K562 (cell line): ENCODE measurements around the gene LAGE3. TPM values are rescaled to one million over a fixed set of nuclear protein-coding genes. Genes with fewer than 3 reads are reported as not detected.

Source experiments
- CREM ChIP-seq: IDR thresholded peaks from 2 replicates; pipeline ENCODE4 v1.6.1; 2014; ENCODE audit warnings: antibody characterized with exemption, low read depth
- DACH1 ChIP-seq: fragments of 450-650 bp; IDR thresholded peaks from 2 replicates; pipeline ENCODE4 v1.6.1; 2018; ENCODE audit not compliant: partially characterized antibody
- ILK ChIP-seq: fragments of 450-650 bp; IDR thresholded peaks from 2 replicates; pipeline ENCODE4 v1.6.1; 2016; ENCODE audit warnings: missing genetic modification characterization, low read depth, mild to moderate bottlenecking, missing compliant biosample characterization, moderate library complexity, borderline replicate concordance
- JUN ChIP-seq, 2 experiments: sonication (generic) in 1 of 2; formaldehyde crosslinking in 1 of 2; IDR thresholded peaks; 2 replicates each; pipeline versions ENCODE4 v1.6.1 to v1.8.0; 2012 to 2022; ENCODE audit warnings: borderline replicate concordance in 2 of 2, mild to moderate bottlenecking in 2 of 2, improper control_type of control experiment in 1 of 2, low read depth in 1 of 2, low read length in 1 of 2, missing genetic modification reagents in 1 of 2
- MBD1 ChIP-seq: fragments of 250-450 bp; sonication (Bioruptor Pico); IDR thresholded peaks from 2 replicates; pipeline ENCODE4 v1.8.0; 2022; ENCODE audit warnings: inconsistent platforms
- RAD51 ChIP-seq: fragments of 450-650 bp; IDR thresholded peaks from 2 replicates; pipeline ENCODE4 v1.7.1; 2016; ENCODE audit warnings: low read depth, mild to moderate bottlenecking, borderline replicate concordance
- SETDB1 ChIP-seq: IDR thresholded peaks from one replicate; pipeline ENCODE4 v1.6.1; 2012; ENCODE audit warnings: low read length, control low read depth, inconsistent platforms
- SMAD1 ChIP-seq: fragments of 150-350 bp; IDR thresholded peaks from 2 replicates; pipeline ENCODE4 v1.6.1; 2014; ENCODE audit warnings: low read length, low read depth; ENCODE audit not compliant: partially characterized antibody
- STAT6 ChIP-seq: sonication (generic); formaldehyde crosslinking; IDR thresholded peaks from 2 replicates; pipeline ENCODE4 v1.8.1; 2023; ENCODE audit warnings: mild to moderate bottlenecking, missing genetic modification reagents
- USF2 ChIP-seq: sonication (generic); formaldehyde crosslinking; IDR thresholded peaks from 2 replicates; pipeline ENCODE4 v1.5.0; 2020; ENCODE audit warnings: missing genetic modification reagents
- ZBTB11 ChIP-seq, 3 experiments: fragments of 200-800 bp in 1 of 3; fragments of 250-450 bp in 1 of 3; fragments of 450-650 bp in 1 of 3; sonication (Bioruptor Pico) in 1 of 3; sonication (Bioruptor generic) in 1 of 3; formaldehyde crosslinking in 1 of 3; IDR thresholded peaks; 2 replicates each; pipeline versions ENCODE4 v1.6.1 to v1.8.0; 2016 to 2022; ENCODE audit warnings: mild to moderate bottlenecking in 2 of 3, missing genetic modification characterization in 2 of 3, missing compliant biosample characterization in 1 of 3, moderate library complexity in 1 of 3
- ZNF121 ChIP-seq: sonication (generic); formaldehyde crosslinking; conservative IDR thresholded peaks from 2 replicates; pipeline ENCODE4 v1.8.0; 2022; ENCODE audit warnings: missing genetic modification reagents
- ZNF639 ChIP-seq, 2 experiments: fragments of 200-800 bp in 1 of 2; sonication (Bioruptor generic) in 1 of 2; sonication (generic) in 1 of 2; formaldehyde crosslinking in 1 of 2; IDR thresholded peaks in 1 of 2; conservative IDR thresholded peaks in 1 of 2; 2 replicates each; pipeline versions ENCODE4 v1.5.0 to v1.6.1; 2016 to 2020; ENCODE audit warnings: missing compliant biosample characterization in 1 of 2, missing genetic modification characterization in 1 of 2, missing genetic modification reagents in 1 of 2
- ZNF707 ChIP-seq: fragments of 250-450 bp; sonication (Bioruptor Pico); conservative IDR thresholded peaks from 2 replicates; pipeline ENCODE4 v1.8.0; 2022; ENCODE audit warnings: inconsistent platforms, mild to moderate bottlenecking, moderate library complexity
- ZNF76 ChIP-seq: fragments of 250-450 bp; sonication (Bioruptor Pico); IDR thresholded peaks from 2 replicates; pipeline ENCODE4 v1.4.0; 2020; ENCODE audit warnings: mild to moderate bottlenecking, moderate library complexity, borderline replicate concordance
- ZNF778 ChIP-seq: fragments of 450-650 bp; formaldehyde crosslinking; IDR thresholded peaks from 2 replicates; pipeline ENCODE4 v1.4.0; 2020; ENCODE audit warnings: mild to moderate bottlenecking, moderate library complexity
- polyA plus RNA-seq, 8 experiments: library from polyadenylated mRNA; depleted of rRNA in 4 of 8; stranded (reverse) in 5 of 8; unstranded in 3 of 8; fragments of >200 nt; fragmentation: Nextera tagmentation in 2 of 8; fragmentation: Illumina TruSeq in 1 of 8; extraction: Ambion mirVana in 2 of 8; extraction: Trizol in 1 of 8; gene quantifications; 2 replicates each; pipeline versions ENCODE4 v1.2.1 to v1.2.3, GENCODE V29; 2011 to 2014; ENCODE audit warnings: inconsistent platforms in 1 of 8, missing spikeins in 1 of 8
- total RNA-seq, 7 experiments: library from RNA; depleted of rRNA in 6 of 7; stranded (reverse); fragments of >200 nt in 6 of 7; fragmentation: Illumina TruSeq in 2 of 7; extraction: Trizol in 2 of 7; gene quantifications; 2 replicates each; pipeline versions ENCODE4 v1.2.1 to v1.2.3, GENCODE V29; 2011 to 2021; ENCODE audit warnings: low replicate concordance in 1 of 7

LAGE3 gene
- total and polyA plus RNA-seq, 9 of the 15 experiments (the other 6 are each of a cell fraction or from before 2014, with no cell fraction given): 28.2 to 125 (median 35.8) TPM

- TF ChIP-seq MBD1 (no peak), SMAD1 (no peak), JUN (IDR thresholded peaks at IDR 0.05; ENCODE audit: borderline replicate concordance, low read depth, low read length) (no peak), JUN (CRISPR knock-in tag; IDR thresholded peaks at IDR 0.05; ENCODE audit: borderline replicate concordance) (no peak), ZBTB11 (CRISPR knock-in tag; IDR thresholded peaks at IDR 0.05) (peak in 1 of 3 experiments; percentile 38; a peak in 1 of 6 replicates), ZNF121 (CRISPR knock-in tag) (peak; percentile 92), SETDB1 (no peak), ZNF76 (CRISPR knock-in tag) (no peak), CREM (peak; percentile 36; the same call in 1 of the 2 replicates), ZNF778 (CRISPR knock-in tag) (no peak), DACH1 (peak; percentile 66), ZNF707 (no peak), RAD51 (no peak), USF2 (no peak), ILK (tag) (no peak), STAT6 (CRISPR knock-in tag) (no peak), ZNF639 (CRISPR knock-in tag; conservative IDR thresholded peaks at IDR 0.05 in 1 of 2, IDR thresholded peaks at IDR 0.05 in 1 of 2) (0 out of 4 replicates have a peak, but pooled peaks of 1 of the 2 experiments have one; percentile 73)
These were observed 16.4 kb upstream of the LAGE3 start (continued) for GRCh38 chrX:154495472-154495922.
